K562 (cell line): ENCODE data around the gene BCORL1. TPM values are rescaled to one million over a fixed set of nuclear protein-coding genes. Genes with fewer than 3 reads are reported as not detected.

Experiments
- CREBBP ChIP-seq: IDR thresholded peaks from one replicate; pipeline ENCODE4 v1.6.1; 2012; ENCODE audit warnings: low read depth, mild to moderate bottlenecking, control low read depth, inconsistent platforms, low read length
- DPF2 ChIP-seq: fragments of 450-650 bp; IDR thresholded peaks from 2 replicates; pipeline ENCODE4 v1.6.1; 2016
- IRF2 ChIP-seq: sonication (generic); formaldehyde crosslinking; IDR thresholded peaks from 2 replicates; pipeline ENCODE4 v1.8.1; 2022; ENCODE audit warnings: mild to moderate bottlenecking, missing genetic modification reagents
- KLF10 ChIP-seq: fragments of 250-450 bp; sonication (Bioruptor Pico); IDR thresholded peaks from 2 replicates; pipeline ENCODE4 v1.6.1; 2021; ENCODE audit warnings: matching md5 sums
- SNRNP70 ChIP-seq: fragments of 200-400 bp; formaldehyde crosslinking; optimal IDR thresholded peaks from 2 replicates; pipeline ENCODE3; 2017; ENCODE audit warnings: low read depth, low read length
- ZNF239 ChIP-seq: fragments of 250-450 bp; sonication (Bioruptor Pico); IDR thresholded peaks from 2 replicates; pipeline ENCODE4 v1.4.0; 2020; ENCODE audit warnings: mild to moderate bottlenecking
- polyA plus RNA-seq, 8 experiments: library from polyadenylated mRNA; depleted of rRNA in 4 of 8; stranded (reverse) in 5 of 8; unstranded in 3 of 8; fragments of >200 nt; fragmentation: Nextera tagmentation in 2 of 8; fragmentation: Illumina TruSeq in 1 of 8; extraction: Ambion mirVana in 2 of 8; extraction: Trizol in 1 of 8; gene quantifications; 2 replicates each; pipeline versions ENCODE4 v1.2.1 to v1.2.3, GENCODE V29; 2011 to 2014; ENCODE audit warnings: inconsistent platforms in 1 of 8, missing spikeins in 1 of 8
- total RNA-seq, 7 experiments: library from RNA; depleted of rRNA in 6 of 7; stranded (reverse); fragments of >200 nt in 6 of 7; fragmentation: Illumina TruSeq in 2 of 7; extraction: Trizol in 2 of 7; gene quantifications; 2 replicates each; pipeline versions ENCODE4 v1.2.1 to v1.2.3, GENCODE V29; 2011 to 2021; ENCODE audit warnings: low replicate concordance in 1 of 7
- TF ChIP-seq, protein P1 (sequence below): fragments of 450-650 bp; IDR thresholded peaks from 2 replicates; pipeline ENCODE4 v1.6.1; 2017; ENCODE audit warnings: antibody characterized with exemption, mild to moderate bottlenecking
- TF ChIP-seq, protein P2 (sequence below): fragments of 250-450 bp; sonication (Bioruptor Pico); IDR thresholded peaks from 2 replicates; pipeline ENCODE4 v1.5.0; 2020; ENCODE audit warnings: mild to moderate bottlenecking, borderline replicate concordance
- TF ChIP-seq, protein P3 (sequence below): fragments of 450-650 bp; IDR thresholded peaks from 2 replicates; pipeline ENCODE4 v1.6.1; 2016; ENCODE audit warnings: mild to moderate bottlenecking
- TF ChIP-seq, protein P4 (sequence below): fragments of 450-650 bp; IDR thresholded peaks from 2 replicates; pipeline ENCODE4 v1.6.1; 2014; ENCODE audit warnings: low read depth, mild to moderate bottlenecking, moderate library complexity, borderline replicate concordance
- TF ChIP-seq, protein P5 (sequence below): fragments of 250-450 bp; sonication (Bioruptor Pico); IDR thresholded peaks from 2 replicates; pipeline ENCODE4 v1.4.0; 2020; ENCODE audit warnings: mild to moderate bottlenecking, moderate library complexity, borderline replicate concordance
- TF ChIP-seq, protein P6 (sequence below), 2 experiments: fragments of 200-800 bp in 1 of 2; sonication (Bioruptor generic) in 1 of 2; sonication (generic) in 1 of 2; formaldehyde crosslinking in 1 of 2; IDR thresholded peaks in 1 of 2; conservative IDR thresholded peaks in 1 of 2; 2 replicates each; pipeline versions ENCODE4 v1.5.0 to v1.6.1; 2016 to 2020; ENCODE audit warnings: missing compliant biosample characterization in 1 of 2, missing genetic modification characterization in 1 of 2, missing genetic modification reagents in 1 of 2

Gene BCORL1
- total and polyA plus RNA-seq, 9 of the 15 experiments (the other 6 are each of a cell fraction or from before 2014, with no cell fraction given): 0.48 to 29.6 (median 2.1) TPM

DNA sequence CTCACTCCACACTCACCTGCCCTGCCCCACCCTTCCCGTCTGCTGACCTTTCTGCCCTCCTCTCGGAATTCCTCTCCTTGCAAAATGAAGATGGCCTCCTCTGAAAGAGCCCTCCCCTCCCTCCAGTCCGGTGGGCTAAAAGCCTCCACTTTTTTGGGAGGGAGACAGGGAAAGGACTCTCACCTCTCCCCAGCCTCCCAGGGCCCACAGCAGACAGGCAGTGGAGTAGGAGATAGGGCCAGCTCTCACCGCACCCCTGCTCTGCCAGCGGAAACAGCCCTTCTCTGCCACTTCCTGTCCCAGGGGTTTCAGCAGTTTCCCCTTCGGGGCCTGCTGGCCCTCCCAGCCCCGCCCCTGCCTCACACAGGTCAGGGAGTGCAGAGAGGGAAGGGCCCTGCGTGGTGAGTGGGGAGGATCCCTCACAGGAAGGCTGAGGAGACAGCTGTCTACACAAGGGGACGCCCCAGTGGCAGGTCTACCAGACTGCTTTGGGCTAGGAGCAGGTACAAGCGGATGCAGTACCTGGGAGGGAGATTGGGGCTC lies 109.6 kb downstream of the BCORL1 start (continued):
- peak; percentile 41; the same call in 1 of the 2 replicates for TF ChIP-seq DPF2
- TF ChIP-seq CREBBP: no peak
- TF ChIP-seq, protein P1, sequence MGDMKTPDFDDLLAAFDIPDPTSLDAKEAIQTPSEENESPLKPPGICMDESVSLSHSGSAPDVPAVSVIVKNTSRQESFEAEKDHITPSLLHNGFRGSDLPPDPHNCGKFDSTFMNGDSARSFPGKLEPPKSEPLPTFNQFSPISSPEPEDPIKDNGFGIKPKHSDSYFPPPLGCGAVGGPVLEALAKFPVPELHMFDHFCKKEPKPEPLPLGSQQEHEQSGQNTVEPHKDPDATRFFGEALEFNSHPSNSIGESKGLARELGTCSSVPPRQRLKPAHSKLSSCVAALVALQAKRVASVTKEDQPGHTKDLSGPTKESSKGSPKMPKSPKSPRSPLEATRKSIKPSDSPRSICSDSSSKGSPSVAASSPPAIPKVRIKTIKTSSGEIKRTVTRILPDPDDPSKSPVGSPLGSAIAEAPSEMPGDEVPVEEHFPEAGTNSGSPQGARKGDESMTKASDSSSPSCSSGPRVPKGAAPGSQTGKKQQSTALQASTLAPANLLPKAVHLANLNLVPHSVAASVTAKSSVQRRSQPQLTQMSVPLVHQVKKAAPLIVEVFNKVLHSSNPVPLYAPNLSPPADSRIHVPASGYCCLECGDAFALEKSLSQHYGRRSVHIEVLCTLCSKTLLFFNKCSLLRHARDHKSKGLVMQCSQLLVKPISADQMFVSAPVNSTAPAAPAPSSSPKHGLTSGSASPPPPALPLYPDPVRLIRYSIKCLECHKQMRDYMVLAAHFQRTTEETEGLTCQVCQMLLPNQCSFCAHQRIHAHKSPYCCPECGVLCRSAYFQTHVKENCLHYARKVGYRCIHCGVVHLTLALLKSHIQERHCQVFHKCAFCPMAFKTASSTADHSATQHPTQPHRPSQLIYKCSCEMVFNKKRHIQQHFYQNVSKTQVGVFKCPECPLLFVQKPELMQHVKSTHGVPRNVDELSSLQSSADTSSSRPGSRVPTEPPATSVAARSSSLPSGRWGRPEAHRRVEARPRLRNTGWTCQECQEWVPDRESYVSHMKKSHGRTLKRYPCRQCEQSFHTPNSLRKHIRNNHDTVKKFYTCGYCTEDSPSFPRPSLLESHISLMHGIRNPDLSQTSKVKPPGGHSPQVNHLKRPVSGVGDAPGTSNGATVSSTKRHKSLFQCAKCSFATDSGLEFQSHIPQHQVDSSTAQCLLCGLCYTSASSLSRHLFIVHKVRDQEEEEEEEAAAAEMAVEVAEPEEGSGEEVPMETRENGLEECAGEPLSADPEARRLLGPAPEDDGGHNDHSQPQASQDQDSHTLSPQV: no peak
- TF ChIP-seq, protein P2, sequence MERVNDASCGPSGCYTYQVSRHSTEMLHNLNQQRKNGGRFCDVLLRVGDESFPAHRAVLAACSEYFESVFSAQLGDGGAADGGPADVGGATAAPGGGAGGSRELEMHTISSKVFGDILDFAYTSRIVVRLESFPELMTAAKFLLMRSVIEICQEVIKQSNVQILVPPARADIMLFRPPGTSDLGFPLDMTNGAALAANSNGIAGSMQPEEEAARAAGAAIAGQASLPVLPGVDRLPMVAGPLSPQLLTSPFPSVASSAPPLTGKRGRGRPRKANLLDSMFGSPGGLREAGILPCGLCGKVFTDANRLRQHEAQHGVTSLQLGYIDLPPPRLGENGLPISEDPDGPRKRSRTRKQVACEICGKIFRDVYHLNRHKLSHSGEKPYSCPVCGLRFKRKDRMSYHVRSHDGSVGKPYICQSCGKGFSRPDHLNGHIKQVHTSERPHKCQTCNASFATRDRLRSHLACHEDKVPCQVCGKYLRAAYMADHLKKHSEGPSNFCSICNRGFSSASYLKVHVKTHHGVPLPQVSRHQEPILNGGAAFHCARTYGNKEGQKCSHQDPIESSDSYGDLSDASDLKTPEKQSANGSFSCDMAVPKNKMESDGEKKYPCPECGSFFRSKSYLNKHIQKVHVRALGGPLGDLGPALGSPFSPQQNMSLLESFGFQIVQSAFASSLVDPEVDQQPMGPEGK (CRISPR knock-in tag): no peak
- TF ChIP-seq, protein P3, sequence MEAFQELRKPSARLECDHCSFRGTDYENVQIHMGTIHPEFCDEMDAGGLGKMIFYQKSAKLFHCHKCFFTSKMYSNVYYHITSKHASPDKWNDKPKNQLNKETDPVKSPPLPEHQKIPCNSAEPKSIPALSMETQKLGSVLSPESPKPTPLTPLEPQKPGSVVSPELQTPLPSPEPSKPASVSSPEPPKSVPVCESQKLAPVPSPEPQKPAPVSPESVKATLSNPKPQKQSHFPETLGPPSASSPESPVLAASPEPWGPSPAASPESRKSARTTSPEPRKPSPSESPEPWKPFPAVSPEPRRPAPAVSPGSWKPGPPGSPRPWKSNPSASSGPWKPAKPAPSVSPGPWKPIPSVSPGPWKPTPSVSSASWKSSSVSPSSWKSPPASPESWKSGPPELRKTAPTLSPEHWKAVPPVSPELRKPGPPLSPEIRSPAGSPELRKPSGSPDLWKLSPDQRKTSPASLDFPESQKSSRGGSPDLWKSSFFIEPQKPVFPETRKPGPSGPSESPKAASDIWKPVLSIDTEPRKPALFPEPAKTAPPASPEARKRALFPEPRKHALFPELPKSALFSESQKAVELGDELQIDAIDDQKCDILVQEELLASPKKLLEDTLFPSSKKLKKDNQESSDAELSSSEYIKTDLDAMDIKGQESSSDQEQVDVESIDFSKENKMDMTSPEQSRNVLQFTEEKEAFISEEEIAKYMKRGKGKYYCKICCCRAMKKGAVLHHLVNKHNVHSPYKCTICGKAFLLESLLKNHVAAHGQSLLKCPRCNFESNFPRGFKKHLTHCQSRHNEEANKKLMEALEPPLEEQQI: no peak
- TF ChIP-seq SNRNP70: no peak
- TF ChIP-seq, protein P4, sequence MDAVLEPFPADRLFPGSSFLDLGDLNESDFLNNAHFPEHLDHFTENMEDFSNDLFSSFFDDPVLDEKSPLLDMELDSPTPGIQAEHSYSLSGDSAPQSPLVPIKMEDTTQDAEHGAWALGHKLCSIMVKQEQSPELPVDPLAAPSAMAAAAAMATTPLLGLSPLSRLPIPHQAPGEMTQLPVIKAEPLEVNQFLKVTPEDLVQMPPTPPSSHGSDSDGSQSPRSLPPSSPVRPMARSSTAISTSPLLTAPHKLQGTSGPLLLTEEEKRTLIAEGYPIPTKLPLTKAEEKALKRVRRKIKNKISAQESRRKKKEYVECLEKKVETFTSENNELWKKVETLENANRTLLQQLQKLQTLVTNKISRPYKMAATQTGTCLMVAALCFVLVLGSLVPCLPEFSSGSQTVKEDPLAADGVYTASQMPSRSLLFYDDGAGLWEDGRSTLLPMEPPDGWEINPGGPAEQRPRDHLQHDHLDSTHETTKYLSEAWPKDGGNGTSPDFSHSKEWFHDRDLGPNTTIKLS: no peak
- TF ChIP-seq, protein P5, sequence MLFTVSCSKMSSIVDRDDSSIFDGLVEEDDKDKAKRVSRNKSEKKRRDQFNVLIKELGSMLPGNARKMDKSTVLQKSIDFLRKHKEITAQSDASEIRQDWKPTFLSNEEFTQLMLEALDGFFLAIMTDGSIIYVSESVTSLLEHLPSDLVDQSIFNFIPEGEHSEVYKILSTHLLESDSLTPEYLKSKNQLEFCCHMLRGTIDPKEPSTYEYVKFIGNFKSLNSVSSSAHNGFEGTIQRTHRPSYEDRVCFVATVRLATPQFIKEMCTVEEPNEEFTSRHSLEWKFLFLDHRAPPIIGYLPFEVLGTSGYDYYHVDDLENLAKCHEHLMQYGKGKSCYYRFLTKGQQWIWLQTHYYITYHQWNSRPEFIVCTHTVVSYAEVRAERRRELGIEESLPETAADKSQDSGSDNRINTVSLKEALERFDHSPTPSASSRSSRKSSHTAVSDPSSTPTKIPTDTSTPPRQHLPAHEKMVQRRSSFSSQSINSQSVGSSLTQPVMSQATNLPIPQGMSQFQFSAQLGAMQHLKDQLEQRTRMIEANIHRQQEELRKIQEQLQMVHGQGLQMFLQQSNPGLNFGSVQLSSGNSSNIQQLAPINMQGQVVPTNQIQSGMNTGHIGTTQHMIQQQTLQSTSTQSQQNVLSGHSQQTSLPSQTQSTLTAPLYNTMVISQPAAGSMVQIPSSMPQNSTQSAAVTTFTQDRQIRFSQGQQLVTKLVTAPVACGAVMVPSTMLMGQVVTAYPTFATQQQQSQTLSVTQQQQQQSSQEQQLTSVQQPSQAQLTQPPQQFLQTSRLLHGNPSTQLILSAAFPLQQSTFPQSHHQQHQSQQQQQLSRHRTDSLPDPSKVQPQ (CRISPR knock-in tag): no peak
- TF ChIP-seq ZNF239 (CRISPR knock-in tag): no peak
- no peak for TF ChIP-seq IRF2 (CRISPR knock-in tag)
- TF ChIP-seq KLF10 (CRISPR knock-in tag): no peak
- TF ChIP-seq, protein P6, sequence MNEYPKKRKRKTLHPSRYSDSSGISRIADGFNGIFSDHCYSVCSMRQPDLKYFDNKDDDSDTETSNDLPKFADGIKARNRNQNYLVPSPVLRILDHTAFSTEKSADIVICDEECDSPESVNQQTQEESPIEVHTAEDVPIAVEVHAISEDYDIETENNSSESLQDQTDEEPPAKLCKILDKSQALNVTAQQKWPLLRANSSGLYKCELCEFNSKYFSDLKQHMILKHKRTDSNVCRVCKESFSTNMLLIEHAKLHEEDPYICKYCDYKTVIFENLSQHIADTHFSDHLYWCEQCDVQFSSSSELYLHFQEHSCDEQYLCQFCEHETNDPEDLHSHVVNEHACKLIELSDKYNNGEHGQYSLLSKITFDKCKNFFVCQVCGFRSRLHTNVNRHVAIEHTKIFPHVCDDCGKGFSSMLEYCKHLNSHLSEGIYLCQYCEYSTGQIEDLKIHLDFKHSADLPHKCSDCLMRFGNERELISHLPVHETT (CRISPR knock-in tag; conservative IDR thresholded peaks at IDR 0.05 in 1 of 2, IDR thresholded peaks at IDR 0.05 in 1 of 2): no peak
